IPS-11a (cell line): ENCODE measurements around the gene GNAQ.

ENCODE experiments used
- H3K4me3 ChIP-seq: one replicate; pipeline ENCODE4 v1.5.1; 2013; ENCODE audit warnings: low read depth, low read length, control low read depth

GNAQ gene

GRCh38 chr9:77826116-77826515 is 205.5 kb downstream of the GNAQ start:
- no peak overlapping the region for H3K4me3 ChIP-seq

GRCh38 chr9:77825361-77825760 is 206.2 kb downstream of the GNAQ start:
- no peak overlapping the region for H3K4me3 ChIP-seq

- no peak overlapping the region for H3K4me3 ChIP-seq
Observed at GRCh38 chr9:77820293-77820954, 211.2 kb downstream of the GNAQ start.

- no peak overlapping the region for H3K4me3 ChIP-seq
Observed at GRCh38 chr9:77819657-77820056, 212.0 kb downstream of the GNAQ start.

GRCh38 chr9:77817590-77818311 is 213.9 kb downstream of the GNAQ start:
- no peak overlapping the region for H3K4me3 ChIP-seq

GRCh38 chr9:77816641-77817341 is 214.8 kb downstream of the GNAQ start:
- H3K4me3 ChIP-seq = no peak overlapping the region

GRCh38 chr9:77815260-77815659 is 216.4 kb downstream of the GNAQ start:
- no peak overlapping the region for H3K4me3 ChIP-seq

- no peak overlapping the region for H3K4me3 ChIP-seq
Observed at GRCh38 chr9:77811832-77812231, 219.8 kb downstream of the GNAQ start.

- no peak overlapping the region for H3K4me3 ChIP-seq
Observed at GRCh38 chr9:77810637-77811119, 220.9 kb downstream of the GNAQ start.

GRCh38 chr9:77810047-77810446 is 221.6 kb downstream of the GNAQ start:
- no peak overlapping the region for H3K4me3 ChIP-seq

- H3K4me3 ChIP-seq = no peak overlapping the region
Observed at GRCh38 chr9:77809552-77809951, 222.1 kb downstream of the GNAQ start.

GRCh38 chr9:77808751-77809081 is 222.9 kb downstream of the GNAQ start:
- no peak overlapping the region for H3K4me3 ChIP-seq

GRCh38 chr9:77807846-77808750 is 223.5 kb downstream of the GNAQ start:
- H3K4me3 ChIP-seq = no peak overlapping the region

GRCh38 chr9:77807281-77807683 is 224.3 kb downstream of the GNAQ start:
- H3K4me3 ChIP-seq = no peak overlapping the region

GRCh38 chr9:77806741-77807140 is 224.9 kb downstream of the GNAQ start:
- no peak overlapping the region for H3K4me3 ChIP-seq

GRCh38 chr9:77805810-77806209 is 225.8 kb downstream of the GNAQ start:
- no peak overlapping the region for H3K4me3 ChIP-seq

GRCh38 chr9:77803423-77803822 is 228.2 kb downstream of the GNAQ start:
- H3K4me3 ChIP-seq = no peak overlapping the region

- no peak overlapping the region for H3K4me3 ChIP-seq
Observed at GRCh38 chr9:77802515-77803293, 228.9 kb downstream of the GNAQ start.

- H3K4me3 ChIP-seq = no peak overlapping the region
Observed at GRCh38 chr9:77802064-77802463, 229.5 kb downstream of the GNAQ start.

GRCh38 chr9:77800924-77801551 is 230.6 kb downstream of the GNAQ start:
- H3K4me3 ChIP-seq = no peak overlapping the region
